GM12878 (cell line): ENCODE results near the gene CAMKK1. TPM values are rescaled to one million over a fixed set of nuclear protein-coding genes. Genes with fewer than 3 reads are reported as not detected.

ENCODE experiments used
- ATAC-seq: fragments of 200-7000 bp; cut with Tn5 transposase; 3 replicates; pipeline ENCODE4 v1.9.1; 2020; ENCODE audit warnings: mild to moderate bottlenecking, moderate library complexity
- BruUV-seq: library from RNA; stranded (reverse); fragments of 400-500 nt; replicated peaks from 2 replicates; lab custom pipeline; 2021; lab: Mats Ljungman, UMichigan
- CTCF ChIA-PET: fragments of 300-600 bp; sonication (Branson Sonifier 250); formaldehyde crosslinking; extraction: SDS; loops from one replicate; lab custom pipeline; 2021; ENCODE audit warnings: inconsistent platforms; lab: Yijun Ruan, JAX
- POLR2A ChIA-PET: fragments of 350-600 bp; formaldehyde crosslinking; extraction: SDS; loops from one replicate; lab custom pipeline; 2021; ENCODE audit warnings: inconsistent platforms; lab: Charles Lee
- RAD21 ChIA-PET: fragments of 300-600 bp; sonication (Branson Sonifier 250); formaldehyde crosslinking; loops from one replicate; lab custom pipeline; 2023; ENCODE audit warnings: antibody characterized with exemption; ENCODE audit not compliant: unreplicated experiment; lab: Charles Lee
- SMC1A ChIA-PET: fragments of 300-600 bp; sonication (Branson Sonifier 250); formaldehyde crosslinking; loops from one replicate; lab custom pipeline; 2023; ENCODE audit not compliant: unreplicated experiment, uncharacterized antibody; lab: Charles Lee
- DNase-seq: peaks from one replicate; pipeline ENCODE4 v3.0.0-alpha.2; 2011; ENCODE audit warnings: low read depth, low spot score
- FAIRE-seq: peaks from 3 replicates; lab custom pipeline; 2011; peaks lifted over from hg19 to GRCh38; lab: Jason Lieb, UNC
- H2AFZ ChIP-seq: 2 replicates; pipeline ENCODE4 v1.6.0; 2011; ENCODE audit warnings: low read depth, low read length, control low read depth; ENCODE audit not compliant: control insufficient read depth
- H3K27ac ChIP-seq: 2 replicates; pipeline ENCODE4 v1.5.1; 2011; ENCODE audit warnings: control low read depth; ENCODE audit not compliant: control insufficient read depth, insufficient read depth
- H3K27me3 ChIP-seq, 2 experiments: replicated peaks in 1 of 2; 2 replicates each; pipeline versions ENCODE4 v1.6.0 to v1.6.1; 2011; ENCODE audit warnings: low read length in 1 of 2; ENCODE audit not compliant: control insufficient read depth in 2 of 2, insufficient read depth in 2 of 2
- H3K36me3 ChIP-seq, 2 experiments: 2 replicates each; pipeline ENCODE4 v1.5.1; 2011; ENCODE audit warnings: low read length in 1 of 2; ENCODE audit not compliant: control insufficient read depth in 2 of 2, insufficient read depth in 2 of 2
- H3K4me1 ChIP-seq: 2 replicates; pipeline ENCODE4 v1.6.1; 2011; ENCODE audit warnings: mild to moderate bottlenecking, low read length, moderate library complexity, mixed read lengths; ENCODE audit not compliant: control insufficient read depth, insufficient read depth
- H3K4me2 ChIP-seq: 2 replicates; pipeline ENCODE4 v1.6.0; 2011; ENCODE audit warnings: control low read depth; ENCODE audit not compliant: control insufficient read depth, insufficient read depth
- H3K4me3 ChIP-seq: fragments of 200-600 bp; sonication (generic); 2 replicates; pipeline ENCODE4 v1.5.1; 2016
- H3K79me2 ChIP-seq: 2 replicates; pipeline ENCODE4 v1.6.0; 2011; ENCODE audit warnings: low read length; ENCODE audit not compliant: control insufficient read depth, insufficient read depth
- H3K9ac ChIP-seq: 2 replicates; pipeline ENCODE4 v1.8.0; 2011; ENCODE audit warnings: low read length, control low read depth, mixed read lengths; ENCODE audit not compliant: control insufficient read depth, insufficient read depth
- H3K9me3 ChIP-seq: replicated peaks from 3 replicates; pipeline ENCODE4 v1.5.1; 2011; ENCODE audit warnings: mild to moderate bottlenecking, low read length; ENCODE audit not compliant: control insufficient read depth, insufficient read depth
- H4K20me1 ChIP-seq: 2 replicates; pipeline ENCODE4 v1.6.0; 2011; ENCODE audit not compliant: control insufficient read depth, insufficient read depth
- CREM ChIP-seq: IDR thresholded peaks from 2 replicates; pipeline ENCODE4 v1.6.1; 2014; ENCODE audit warnings: antibody characterized with exemption, low read depth
- GABPA ChIP-seq: IDR thresholded peaks from 2 replicates; pipeline ENCODE4 v1.6.1; 2014; ENCODE audit warnings: antibody characterized with exemption, low read depth, mild to moderate bottlenecking, inconsistent platforms
- JUND ChIP-seq: IDR thresholded peaks from 2 replicates; pipeline ENCODE4 v1.6.1; 2012; ENCODE audit warnings: low read depth, mild to moderate bottlenecking, low read length, improper control_type of control experiment, moderate library complexity
- RELA ChIP-seq: fragments of 450-650 bp; IDR thresholded peaks from 2 replicates; pipeline ENCODE4 v1.8.0; 2014; ENCODE audit warnings: borderline replicate concordance; ENCODE audit not compliant: partially characterized antibody
- SREBF2 ChIP-seq: IDR thresholded peaks from 2 replicates; pipeline ENCODE4 v1.6.1; 2012; ENCODE audit warnings: mild to moderate bottlenecking, low read length
- STAT1 ChIP-seq: fragments of 450-650 bp; conservative IDR thresholded peaks from 2 replicates; pipeline ENCODE4 v1.6.1; 2014; ENCODE audit warnings: antibody characterized with exemption, mild to moderate bottlenecking
- WGBS: methylation state at CpG from one replicate; pipeline ENCODE4 v1.1.6; 2016; ENCODE audit warnings: low lambda C conversion rate; ENCODE audit not compliant: insufficient replicate concordance, insufficient coverage; ENCODE audit errors: missing lambda C conversion rate; 5-methylcytosine and 5-hydroxymethylcytosine counted together
- in situ Hi-C: fragments of 300-500 bp; cut with MboI; formaldehyde crosslinking; loops from 9 replicates; pipeline ENCODE4 v1.14.3; 2018; ENCODE audit warnings: mixed read lengths
- intact Hi-C: fragments of 100-400 bp; cut with micrococcal nuclease; formaldehyde crosslinking; loops from one replicate; pipeline ENCODE4 v1.14.2; 2022; ENCODE audit not compliant: unreplicated experiment
- polyA plus RNA-seq, 11 experiments: library from polyadenylated mRNA; depleted of rRNA in 4 of 11; unstranded in 6 of 11; stranded (reverse) in 5 of 11; fragments of >200 nt; fragmentation: Nextera tagmentation in 4 of 11; fragmentation: Illumina TruSeq in 1 of 11; extraction: Ambion mirVana in 4 of 11; extraction: Trizol in 1 of 11; gene quantifications; 1 replicate in 1 of 11; 2 replicates in 10 of 11; pipeline versions ENCODE4 v1.2.1 to v1.2.3, GENCODE V29; 2011 to 2016; ENCODE audit warnings: inconsistent platforms in 2 of 11, missing spikeins in 2 of 11, low read depth in 1 of 11
- total RNA-seq, 4 experiments: library from RNA; depleted of rRNA in 3 of 4; stranded (reverse); fragments of >200 nt in 3 of 4; fragmentation: Illumina TruSeq in 1 of 4; extraction: Trizol in 1 of 4; gene quantifications; 2 replicates each; pipeline versions ENCODE4 v1.2.1 to v1.2.3, GENCODE V29; 2013 to 2021
- TF ChIP-seq, protein P1 (sequence below): fragments of 450-650 bp; IDR thresholded peaks from 2 replicates; pipeline ENCODE4 v1.6.1; 2017; ENCODE audit warnings: mild to moderate bottlenecking, moderate library complexity
- TF ChIP-seq, protein P2 (sequence below): IDR thresholded peaks from 2 replicates; pipeline ENCODE4 v1.6.1; 2011; ENCODE audit warnings: mild to moderate bottlenecking, low read depth, low read length, moderate library complexity; ENCODE audit not compliant: insufficient replicate concordance

The CAMKK1 gene
- total and polyA plus RNA-seq, 10 of the 15 experiments (the other 5 are each of a cell fraction or from before 2014, with no cell fraction given), result 0.06 to 0.84 (median 0.37) TPM

DNA sequence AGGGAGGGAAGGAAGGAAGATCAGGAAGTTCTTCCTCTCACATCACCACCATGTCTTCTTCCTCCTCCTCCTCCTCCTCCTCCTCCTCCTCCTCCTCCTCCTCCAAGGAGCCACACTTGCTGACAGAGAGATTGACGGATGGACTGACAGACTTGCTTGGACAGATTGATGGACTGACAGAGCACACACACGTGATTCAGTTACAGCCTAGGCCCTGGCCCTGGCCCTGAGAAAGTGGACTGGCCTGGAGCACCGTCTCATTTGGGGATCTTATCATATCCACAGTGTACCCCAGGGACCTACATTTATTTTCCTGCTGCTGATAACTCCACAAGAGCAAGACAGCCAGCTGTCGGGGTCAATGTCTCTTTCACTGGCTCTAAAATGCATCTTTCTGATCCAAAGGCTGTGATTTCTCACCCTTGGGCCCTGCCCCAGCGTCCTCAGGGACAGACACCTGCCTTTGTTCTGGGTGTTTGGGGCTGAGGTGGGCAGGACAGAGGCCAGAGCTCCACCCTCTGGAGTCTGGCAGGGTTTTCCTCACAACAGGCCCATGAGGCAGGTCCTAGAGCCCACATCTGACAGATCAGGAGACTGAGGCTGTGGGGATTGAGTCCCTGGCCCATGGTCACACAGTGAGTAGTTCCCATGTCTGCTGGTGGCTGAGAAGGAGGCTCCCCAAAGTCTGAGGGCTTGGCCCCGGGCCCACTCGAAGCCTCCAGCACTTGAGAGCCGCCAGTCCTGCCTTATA, 25.7 kb upstream of the CAMKK1 start (continued):
- TF ChIP-seq, protein P1, sequence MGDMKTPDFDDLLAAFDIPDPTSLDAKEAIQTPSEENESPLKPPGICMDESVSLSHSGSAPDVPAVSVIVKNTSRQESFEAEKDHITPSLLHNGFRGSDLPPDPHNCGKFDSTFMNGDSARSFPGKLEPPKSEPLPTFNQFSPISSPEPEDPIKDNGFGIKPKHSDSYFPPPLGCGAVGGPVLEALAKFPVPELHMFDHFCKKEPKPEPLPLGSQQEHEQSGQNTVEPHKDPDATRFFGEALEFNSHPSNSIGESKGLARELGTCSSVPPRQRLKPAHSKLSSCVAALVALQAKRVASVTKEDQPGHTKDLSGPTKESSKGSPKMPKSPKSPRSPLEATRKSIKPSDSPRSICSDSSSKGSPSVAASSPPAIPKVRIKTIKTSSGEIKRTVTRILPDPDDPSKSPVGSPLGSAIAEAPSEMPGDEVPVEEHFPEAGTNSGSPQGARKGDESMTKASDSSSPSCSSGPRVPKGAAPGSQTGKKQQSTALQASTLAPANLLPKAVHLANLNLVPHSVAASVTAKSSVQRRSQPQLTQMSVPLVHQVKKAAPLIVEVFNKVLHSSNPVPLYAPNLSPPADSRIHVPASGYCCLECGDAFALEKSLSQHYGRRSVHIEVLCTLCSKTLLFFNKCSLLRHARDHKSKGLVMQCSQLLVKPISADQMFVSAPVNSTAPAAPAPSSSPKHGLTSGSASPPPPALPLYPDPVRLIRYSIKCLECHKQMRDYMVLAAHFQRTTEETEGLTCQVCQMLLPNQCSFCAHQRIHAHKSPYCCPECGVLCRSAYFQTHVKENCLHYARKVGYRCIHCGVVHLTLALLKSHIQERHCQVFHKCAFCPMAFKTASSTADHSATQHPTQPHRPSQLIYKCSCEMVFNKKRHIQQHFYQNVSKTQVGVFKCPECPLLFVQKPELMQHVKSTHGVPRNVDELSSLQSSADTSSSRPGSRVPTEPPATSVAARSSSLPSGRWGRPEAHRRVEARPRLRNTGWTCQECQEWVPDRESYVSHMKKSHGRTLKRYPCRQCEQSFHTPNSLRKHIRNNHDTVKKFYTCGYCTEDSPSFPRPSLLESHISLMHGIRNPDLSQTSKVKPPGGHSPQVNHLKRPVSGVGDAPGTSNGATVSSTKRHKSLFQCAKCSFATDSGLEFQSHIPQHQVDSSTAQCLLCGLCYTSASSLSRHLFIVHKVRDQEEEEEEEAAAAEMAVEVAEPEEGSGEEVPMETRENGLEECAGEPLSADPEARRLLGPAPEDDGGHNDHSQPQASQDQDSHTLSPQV, result no peak

DNA sequence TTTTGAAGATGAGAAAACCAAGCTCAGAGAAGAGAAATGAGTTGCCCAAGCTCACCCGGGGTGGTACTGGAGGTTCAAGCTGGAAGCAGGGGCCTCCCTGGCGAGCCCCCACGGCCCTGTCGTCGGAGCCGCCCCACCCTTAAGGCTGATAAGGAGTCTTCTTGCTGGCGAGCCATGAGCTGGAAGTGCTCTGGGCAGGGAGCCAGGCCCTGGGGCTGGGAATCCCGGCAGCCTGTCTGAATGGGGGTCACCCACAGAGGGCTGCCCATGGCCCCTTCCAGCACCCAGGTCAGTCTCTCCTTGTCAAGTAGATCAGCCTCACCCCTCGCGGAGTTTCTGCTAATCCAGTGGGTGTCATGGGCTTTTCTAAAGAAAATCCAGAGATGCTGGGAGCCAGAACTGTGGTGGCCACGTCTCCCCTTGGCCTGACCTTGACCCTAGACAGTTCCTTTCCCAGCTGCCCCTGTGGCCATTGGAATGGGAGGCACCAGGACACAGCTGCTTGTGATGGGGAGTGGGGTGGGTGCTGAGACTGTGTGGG, 24.6 kb upstream of the CAMKK1 start:
- ATAC-seq (no peak), FAIRE-seq (no peak), DNase-seq (no peak)
- Histone ChIP-seq H3K27me3 (no peaks in the 10 kb centered on the region), H3K36me3 (no peaks in the 10 kb centered on the region), H3K27ac (no peak overlapping the region), H3K9me3 (no peaks in the 10 kb centered on the region), H3K4me1 (peaks cover 40% of the 10 kb centered on the region), H3K79me2 (peaks cover 15% of the 10 kb centered on the region), H4K20me1 (no peaks in the 10 kb centered on the region), H3K4me3 (no peak overlapping the region), H2AFZ (no peak overlapping the region; the same call in 1 of the 2 replicates), H3K4me2 (no peak overlapping the region), H3K9ac (no peak overlapping the region; the same call in 1 of the 2 replicates)
- intact Hi-C loops (no loop called here), in situ Hi-C loops (no loop called here)
- TF ChIP-seq CREM (no peak), JUND (no peak), GABPA (no peak), RELA (no peak), STAT1 (no peak), SREBF2 (no peak)
- TF ChIP-seq, protein P2, sequence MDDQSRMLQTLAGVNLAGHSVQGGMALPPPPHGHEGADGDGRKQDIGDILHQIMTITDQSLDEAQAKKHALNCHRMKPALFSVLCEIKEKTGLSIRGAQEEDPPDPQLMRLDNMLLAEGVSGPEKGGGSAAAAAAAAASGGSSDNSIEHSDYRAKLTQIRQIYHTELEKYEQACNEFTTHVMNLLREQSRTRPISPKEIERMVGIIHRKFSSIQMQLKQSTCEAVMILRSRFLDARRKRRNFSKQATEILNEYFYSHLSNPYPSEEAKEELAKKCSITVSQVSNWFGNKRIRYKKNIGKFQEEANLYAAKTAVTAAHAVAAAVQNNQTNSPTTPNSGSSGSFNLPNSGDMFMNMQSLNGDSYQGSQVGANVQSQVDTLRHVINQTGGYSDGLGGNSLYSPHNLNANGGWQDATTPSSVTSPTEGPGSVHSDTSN, result no peak
- RAD21 ChIA-PET, result interaction anchor here (1.0 to 5.9 kb wide), 5 partner anchors 17 to 156 kb away, joined by 3 to 70 read pairs (median 4); no protein-coding TSS in a partner anchor
- BruUV-seq, result no TSS peak
- CTCF ChIA-PET, result interaction anchor here (1.3 to 7.7 kb wide), 3 partner anchors 12 to 157 kb away, joined by 4 to 119 read pairs (median 8); partner anchors contain the start of gene NCBP3
- WGBS, result 70% methylated on average over 10 of the region's 11 CpGs
- POLR2A ChIA-PET, result interaction anchor here (1.7 to 2.6 kb wide), 3 partner anchors 25 to 48 kb away, joined by 6 to 8 read pairs (median 7); partner anchors contain the start of genes ATP2A3 and CAMKK1
- SMC1A ChIA-PET, result interaction anchor here (1.6 to 1.7 kb wide), 4 partner anchors 44 to 127 kb away, joined by 3 to 8 read pairs (median 3); no protein-coding TSS in a partner anchor
